Gastrocnemius medialis (tissue), 4 donors: ENCODE data around the gene NKD2. TPM values are rescaled to one million over a fixed set of nuclear protein-coding genes. Genes with fewer than 3 reads are reported as not detected.

Experiments used
- ATAC-seq, 2 donors: fragments of 150-250 bp; one replicate each; pipeline ENCODE4 v1.9.1; 2016
- DNase-seq, 2 donors: peaks; one replicate each; pipeline ENCODE4 v3.0.0-alpha.2; 2019
- H3K27ac ChIP-seq, 4 donors: fragments of 200-600 bp; sonication (generic); 1 replicate in 1 of 4; 2 replicates in 3 of 4; pipeline ENCODE4 v1.5.1; 2016 to 2018; ENCODE audit warnings: mild to moderate bottlenecking in 2 of 4, moderate library complexity in 1 of 4
- H3K27me3 ChIP-seq, 3 donors: fragments of 200-600 bp; sonication (generic) in 2 of 3; 1 replicate in 1 of 3; 2 replicates in 2 of 3; pipeline versions ENCODE4 v1.5.1 to v1.6.0; 2016 to 2019; ENCODE audit warnings: mild to moderate bottlenecking in 1 of 3, moderate library complexity in 1 of 3
- H3K36me3 ChIP-seq, 2 donors: fragments of 200-600 bp; sonication (generic) in 1 of 2; one replicate each; pipeline ENCODE4 v1.5.1; 2017 to 2018
- H3K4me1 ChIP-seq, 2 donors: fragments of 200-600 bp; sonication (generic) in 1 of 2; one replicate each; pipeline ENCODE4 v1.5.1; 2016 to 2017; ENCODE audit warnings: mild to moderate bottlenecking in 2 of 2
- H3K4me3 ChIP-seq, 4 donors: fragments of 200-600 bp; sonication (generic) in 3 of 4; 1 replicate in 1 of 4; 2 replicates in 3 of 4; pipeline ENCODE4 v1.5.1; 2016 to 2019; ENCODE audit warnings: mild to moderate bottlenecking in 2 of 4
- H3K9me3 ChIP-seq, 3 donors: fragments of 200-600 bp; sonication (generic) in 2 of 3; 1 replicate in 1 of 3; 2 replicates in 2 of 3; pipeline ENCODE4 v1.5.1; 2016 to 2019
- CTCF ChIP-seq, 5 experiments: fragments of 450-650 bp in 3 of 5; fragments of 200-600 bp in 2 of 5; sonication (generic) in 2 of 5; IDR thresholded peaks in 4 of 5; conservative IDR thresholded peaks in 1 of 5; 1 replicate in 4 of 5; 2 replicates in 1 of 5; pipeline ENCODE4 v1.5.1; 2016 to 2019; ENCODE audit warnings: antibody characterized with exemption in 5 of 5, mild to moderate bottlenecking in 3 of 5, moderate library complexity in 3 of 5
- POLR2A ChIP-seq, 2 donors: fragments of 450-650 bp; IDR thresholded peaks; one replicate each; pipeline ENCODE4 v1.6.1; 2017; ENCODE audit warnings: antibody characterized with exemption in 2 of 2, mild to moderate bottlenecking in 2 of 2, moderate library complexity in 2 of 2
- in situ Hi-C, 4 donors: fragments of 200-750 bp; cut with MboI; loops; one replicate each; pipeline versions ENCODE4 v1.15.0 to v1.8.0; 2017; ENCODE audit warnings: low sequenced_read_pairs in 4 of 4
- intact Hi-C: fragments of 100-400 bp; cut with DNase I; formaldehyde crosslinking; loops from one replicate; pipeline ENCODE4 v1.15.1; 2023; ENCODE audit warnings: low total_unique reads
- total RNA-seq, 4 donors: library from RNA; depleted of rRNA; stranded (reverse); fragments of >200 nt; gene quantifications; one replicate each; pipeline versions ENCODE4 v1.1.0 to v1.2.3, GENCODE V29; 2016

The NKD2 gene
- total RNA-seq, 4 donors from 2014 or later = not detected

DNA sequence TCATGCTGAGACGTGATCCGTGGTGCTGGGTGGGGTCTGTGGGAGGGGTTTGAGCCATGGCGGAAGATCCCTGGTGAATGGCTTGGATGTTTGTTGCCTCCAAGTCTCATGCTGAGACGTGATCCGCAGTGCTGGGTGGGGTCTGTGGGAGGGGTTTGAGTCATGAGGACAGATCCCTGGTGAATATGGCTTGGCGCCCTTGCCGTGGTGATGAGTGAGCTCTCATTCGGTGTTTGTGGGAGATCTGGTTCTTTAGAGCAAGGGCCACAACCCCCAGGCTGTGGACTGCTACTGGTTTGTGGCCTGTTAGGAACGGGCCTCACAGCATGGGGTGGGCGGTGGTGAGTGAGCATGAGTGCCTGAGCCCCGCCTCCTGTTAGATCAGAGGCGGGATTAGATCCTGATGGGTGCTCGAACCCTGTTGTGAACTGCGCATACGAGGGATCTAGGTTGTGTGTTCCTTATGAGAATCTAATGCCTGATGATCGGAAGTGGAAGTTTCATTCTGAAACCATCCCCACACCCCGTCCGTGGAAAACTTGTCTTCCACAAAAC lies 31.2 kb downstream of the NKD2 start:
- TF ChIP-seq POLR2A (IDR thresholded peaks at IDR 0.05) = no peak
- TF ChIP-seq CTCF (IDR thresholded peaks at IDR 0.05 in 4 of 5, conservative IDR thresholded peaks at IDR 0.05 in 1 of 5) = no peak
- H3K27ac ChIP-seq = no peak overlapping the region
- ATAC-seq (no peak), DNase-seq (no peak)
- in situ Hi-C loops (no loop called here), intact Hi-C loops (no loop called here)
- peaks cover 0 to 6% (median 0%) of the 10 kb centered on the region in 3 donors for H3K27me3 ChIP-seq
- no peaks in the 10 kb centered on the region for H3K4me1 ChIP-seq
- no peaks in the 10 kb centered on the region for H3K9me3 ChIP-seq
- H3K36me3 ChIP-seq = no peaks in the 10 kb centered on the region
- H3K4me3 ChIP-seq = no peak overlapping the region

- in situ Hi-C loops (no loop called here), intact Hi-C loops (no loop called here)
- no peak for TF ChIP-seq POLR2A (IDR thresholded peaks at IDR 0.05)
- no peak for TF ChIP-seq CTCF (IDR thresholded peaks at IDR 0.05 in 4 of 5, conservative IDR thresholded peaks at IDR 0.05 in 1 of 5)
- ATAC-seq (no peak), DNase-seq (no peak)
- Histone ChIP-seq H3K27ac (no peak overlapping the region), H3K36me3 (no peaks in the 10 kb centered on the region), H3K9me3 (no peaks in the 10 kb centered on the region), H3K4me3 (no peak overlapping the region), H3K4me1 (no peaks in the 10 kb centered on the region), H3K27me3 (peaks cover 0 to 6% (median 0%) of the 10 kb centered on the region in 3 donors)
These were observed 32.0 kb downstream of the NKD2 start for GRCh38 chr5:1040571-1040970.

- no peaks in the 10 kb centered on the region for H3K36me3 ChIP-seq
These were observed 32.9 kb downstream of the NKD2 start for GRCh38 chr5:1041225-1042143.

DNA sequence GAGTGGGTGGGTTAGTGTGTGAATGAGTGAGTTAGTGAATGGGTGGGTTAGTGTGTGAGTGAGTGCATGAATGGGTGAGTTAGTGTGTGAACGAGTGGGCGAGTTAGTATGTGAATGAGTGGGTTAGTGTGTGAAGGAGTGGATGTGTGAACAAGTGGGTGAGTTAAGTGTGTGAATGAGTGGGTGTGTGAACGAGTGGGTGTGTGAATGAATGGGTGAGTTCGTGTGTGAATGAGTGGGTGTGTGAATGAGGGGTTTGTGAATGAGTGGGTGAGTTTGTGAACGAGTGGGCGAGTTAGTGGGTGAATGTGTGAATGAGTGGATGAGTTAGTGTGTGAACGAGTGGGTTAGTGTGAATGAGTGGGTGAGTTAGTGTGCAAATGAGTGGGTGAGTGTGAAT lies 34.0 kb downstream of the NKD2 start:
- in situ Hi-C loops (no loop called here), intact Hi-C loops (no loop called here)
- TF ChIP-seq CTCF (IDR thresholded peaks at IDR 0.05 in 4 of 5, conservative IDR thresholded peaks at IDR 0.05 in 1 of 5) = no peak
- TF ChIP-seq POLR2A (IDR thresholded peaks at IDR 0.05) = no peak
- Histone ChIP-seq H3K9me3 (no peaks in the 10 kb centered on the region), H3K27me3 (peaks cover 0 to 6% (median 0%) of the 10 kb centered on the region in 3 donors), H3K4me3 (no peak overlapping the region), H3K36me3 (no peaks in the 10 kb centered on the region), H3K27ac (no peak overlapping the region), H3K4me1 (no peaks in the 10 kb centered on the region)
- no peak for DNase-seq
- ATAC-seq = no peak

More at GRCh38 chr5:1041225-1042143, 32.9 kb downstream of the NKD2 start:
- H3K4me1 ChIP-seq = no peaks in the 10 kb centered on the region
- no peak for ATAC-seq
- no peaks in the 10 kb centered on the region for H3K9me3 ChIP-seq
- intact Hi-C loops (no loop called here), in situ Hi-C loops (no loop called here)
- no peak for TF ChIP-seq CTCF (IDR thresholded peaks at IDR 0.05 in 4 of 5, conservative IDR thresholded peaks at IDR 0.05 in 1 of 5)
- TF ChIP-seq POLR2A (IDR thresholded peaks at IDR 0.05) = no peak
- H3K27me3 ChIP-seq = peaks cover 0 to 6% (median 0%) of the 10 kb centered on the region in 3 donors
- DNase-seq = no peak
- H3K27ac ChIP-seq = no peak overlapping the region
- H3K4me3 ChIP-seq = no peak overlapping the region
